Heart right ventricle (tissue), 16 donors: ENCODE results near the gene NCAN. TPM values are rescaled to one million over a fixed set of nuclear protein-coding genes. Genes with fewer than 3 reads are reported as not detected.

ENCODE experiments used
- ATAC-seq, 8 donors: fragments of 200-7000 bp; cut with Tn5 transposase; one replicate each; pipeline ENCODE4 v1.9.1; 2020; ENCODE audit warnings: mild to moderate bottlenecking in 8 of 8, moderate library complexity in 8 of 8, moderate number of reproducible peaks in 1 of 8
- DNase-seq, 2 donors: peaks; one replicate each; pipeline ENCODE4 v3.0.0-alpha.2; 2020
- H3K27ac ChIP-seq, 10 donors: fragments of 200-600 bp; sonication (generic) in 2 of 10; one replicate each; pipeline versions ENCODE4 v1.5.0 to v1.8.0; 2020 to 2022; ENCODE audit warnings: mild to moderate bottlenecking in 3 of 10
- H3K27me3 ChIP-seq, 7 donors: fragments of 200-600 bp; one replicate each; pipeline ENCODE4 v1.8.0; 2021 to 2022; ENCODE audit warnings: mild to moderate bottlenecking in 2 of 7
- H3K36me3 ChIP-seq, 9 donors: fragments of 200-600 bp; sonication (generic) in 1 of 9; one replicate each; pipeline versions ENCODE4 v1.5.0 to v1.8.0; 2020 to 2022; ENCODE audit warnings: mild to moderate bottlenecking in 2 of 9
- H3K4me1 ChIP-seq, 9 donors: fragments of 200-600 bp; sonication (generic) in 1 of 9; one replicate each; pipeline versions ENCODE4 v1.5.0 to v1.8.0; 2020 to 2022; ENCODE audit warnings: mild to moderate bottlenecking in 4 of 9
- H3K4me3 ChIP-seq, 10 donors: fragments of 200-600 bp; sonication (generic) in 2 of 10; one replicate each; pipeline versions ENCODE4 v1.5.0 to v1.8.0; 2020 to 2022; ENCODE audit warnings: mild to moderate bottlenecking in 7 of 10, moderate library complexity in 2 of 10
- H3K9me3 ChIP-seq, 11 donors: fragments of 200-600 bp in 10 of 11; sonication (generic) in 2 of 11; one replicate each; pipeline versions ENCODE4 v1.5.0 to v1.8.0; 2013 to 2022; ENCODE audit warnings: mild to moderate bottlenecking in 2 of 11, control low read depth in 1 of 11, moderate library complexity in 1 of 11
- WGBS, 2 donors: extraction: QIAGEN DNeasy Blood & Tissue Kit; methylation state at CpG; one replicate each; pipeline ENCODE4 v1.1.7; 2013; ENCODE audit warnings: inconsistent platforms in 1 of 2; 5-methylcytosine and 5-hydroxymethylcytosine counted together
- intact Hi-C, 10 donors: fragments of 100-400 bp; cut with DNase I; formaldehyde crosslinking; loops; one replicate each; pipeline versions ENCODE4 v1.11.1 to v1.14.2; 2022
- polyA plus RNA-seq, 2 donors: library from polyadenylated mRNA; stranded (reverse); fragments of 200-250 nt; gene quantifications; one replicate each; pipeline ENCODE4 v1.2.3, GENCODE V29; 2013
- total RNA-seq, 10 donors: library from RNA; stranded (reverse); fragmentation: NEBNext Ultra II Directional in 3 of 10; extraction: Animal tissue kit (Norgen Biotek cat#: 25700) in 3 of 10; gene quantifications; one replicate each; pipeline versions ENCODE4 v1.2.1 to v1.2.4, GENCODE V29; 2021 to 2023
- TF ChIP-seq, protein P1 (sequence below), 9 donors: fragments of 200-600 bp; sonication (generic) in 2 of 9; IDR thresholded peaks; one replicate each; pipeline versions ENCODE4 v1.5.0 to v1.8.0; 2021 to 2022; ENCODE audit warnings: antibody characterized with exemption in 9 of 9, mild to moderate bottlenecking in 5 of 9, moderate library complexity in 1 of 9
- donor health status: Arrhythmogenic right ventricular cardiomyopathy.
- donor health status: ischemic (EF 13 %, LVEDD 7.1; RV severe dilation, severe dysfunction).
- donor health status: healthy with polysubstance abuse.
- donor health status: DM: no; HTN: yes; CAD: no.
- donor health status: DM: no; HTN: no; CAD: no.
- donor health status: ischemic (EF 25% LVEDD 6.9; RV normal size, moderate dysfunction).
- donor health status: ischemic (EF 25% LVEDD 5.7; RV mildly dilated, moderate dysfunction).
- donor health status: healthy.
- donor health status: DM: yes; HTN: yes; CAD: no.
- donor health status: Ischemic cardiomyopathy.
- donor health status: ischemic (EF 35%, LVEDD 5.7; RV mildly dilated, moderate dysfunction).
- donor health status: nonischemic (EF 11% LVEDD 7.7; RV severe dilation, severe dysfunction).
- donor health status: DM: yes; HTN: yes; CAD: no.
- donor health status: PGD.
- donor health status: ischemic (EF 29% LVEDD 5.4; RV normal size, mild dysfunction).
- donor health status: nonischemic (EF 23%, LVEDD 6.1; RV moderate dilation, normal function).

NCAN gene
- total and polyA plus RNA-seq, 12 donors: not detected

DNA sequence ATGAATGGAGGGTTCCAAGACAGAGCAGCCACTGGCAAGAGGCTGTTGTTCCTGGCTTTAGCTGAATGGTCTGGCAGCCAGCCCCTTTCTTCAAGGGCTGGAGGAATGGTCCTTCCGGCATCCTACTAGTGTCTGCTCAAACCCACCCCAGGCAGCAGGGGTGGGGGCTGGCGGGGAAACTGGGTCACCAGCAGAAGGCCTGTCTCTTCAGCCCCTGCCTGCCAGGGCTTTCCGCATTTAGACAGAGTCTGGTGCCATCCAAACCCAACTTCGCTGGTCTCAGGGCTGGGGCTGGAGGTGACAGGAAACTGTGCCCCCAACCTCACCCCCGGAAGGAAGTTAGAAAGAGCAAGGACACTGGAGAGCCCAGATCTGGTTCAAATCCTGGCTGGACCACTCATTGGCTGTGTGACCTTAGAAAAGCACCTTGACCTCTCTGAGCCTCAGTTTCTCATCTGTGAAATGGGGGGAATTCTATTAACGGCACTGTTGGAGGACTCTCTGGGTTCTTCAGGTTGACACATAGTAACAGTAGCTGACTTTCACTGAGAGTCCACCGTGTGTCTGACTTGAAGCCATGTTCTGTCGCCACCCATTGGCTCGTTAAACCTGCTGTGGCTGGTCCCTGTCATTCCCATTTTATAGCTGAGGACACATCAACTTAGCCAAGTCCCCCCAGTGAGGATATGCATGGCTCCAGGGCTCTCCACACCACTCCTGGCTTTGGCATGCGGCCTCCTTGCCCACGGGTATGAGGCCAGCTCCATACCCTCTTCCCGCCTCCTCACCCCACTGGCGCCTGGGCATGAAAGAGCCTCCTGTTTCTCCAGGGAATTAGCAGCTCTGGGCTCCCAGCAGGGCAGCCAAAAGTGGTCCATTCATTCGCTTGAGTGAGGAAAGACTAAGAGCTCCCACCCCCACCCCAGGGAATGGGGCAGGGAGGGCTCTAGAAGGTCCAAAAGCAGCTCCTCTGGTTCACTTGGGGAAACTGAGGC lies 6.0 kb upstream of the NCAN start:
- WGBS, 2 donors: 38 to 47% methylated on average over 14 of the region's 14 CpGs
- intact Hi-C loops: no loop called here
- Histone ChIP-seq H3K27ac (no peak overlapping the region), H3K27me3 (peaks cover 0 to 37% (median 29%) of the 10 kb centered on the region in 7 donors), H3K36me3 (peaks cover 0 to 16% (median 0%) of the 10 kb centered on the region in 9 donors), H3K4me3 (no peak overlapping the region), H3K4me1 (peaks cover 4 to 15% (median 10%) of the 10 kb centered on the region in 9 donors), H3K9me3 (no peaks in the 10 kb centered on the region)
- ATAC-seq (no peak), DNase-seq (no peak)
- TF ChIP-seq, protein P1, sequence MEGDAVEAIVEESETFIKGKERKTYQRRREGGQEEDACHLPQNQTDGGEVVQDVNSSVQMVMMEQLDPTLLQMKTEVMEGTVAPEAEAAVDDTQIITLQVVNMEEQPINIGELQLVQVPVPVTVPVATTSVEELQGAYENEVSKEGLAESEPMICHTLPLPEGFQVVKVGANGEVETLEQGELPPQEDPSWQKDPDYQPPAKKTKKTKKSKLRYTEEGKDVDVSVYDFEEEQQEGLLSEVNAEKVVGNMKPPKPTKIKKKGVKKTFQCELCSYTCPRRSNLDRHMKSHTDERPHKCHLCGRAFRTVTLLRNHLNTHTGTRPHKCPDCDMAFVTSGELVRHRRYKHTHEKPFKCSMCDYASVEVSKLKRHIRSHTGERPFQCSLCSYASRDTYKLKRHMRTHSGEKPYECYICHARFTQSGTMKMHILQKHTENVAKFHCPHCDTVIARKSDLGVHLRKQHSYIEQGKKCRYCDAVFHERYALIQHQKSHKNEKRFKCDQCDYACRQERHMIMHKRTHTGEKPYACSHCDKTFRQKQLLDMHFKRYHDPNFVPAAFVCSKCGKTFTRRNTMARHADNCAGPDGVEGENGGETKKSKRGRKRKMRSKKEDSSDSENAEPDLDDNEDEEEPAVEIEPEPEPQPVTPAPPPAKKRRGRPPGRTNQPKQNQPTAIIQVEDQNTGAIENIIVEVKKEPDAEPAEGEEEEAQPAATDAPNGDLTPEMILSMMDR (IDR thresholded peaks at IDR 0.05): no peak

DNA sequence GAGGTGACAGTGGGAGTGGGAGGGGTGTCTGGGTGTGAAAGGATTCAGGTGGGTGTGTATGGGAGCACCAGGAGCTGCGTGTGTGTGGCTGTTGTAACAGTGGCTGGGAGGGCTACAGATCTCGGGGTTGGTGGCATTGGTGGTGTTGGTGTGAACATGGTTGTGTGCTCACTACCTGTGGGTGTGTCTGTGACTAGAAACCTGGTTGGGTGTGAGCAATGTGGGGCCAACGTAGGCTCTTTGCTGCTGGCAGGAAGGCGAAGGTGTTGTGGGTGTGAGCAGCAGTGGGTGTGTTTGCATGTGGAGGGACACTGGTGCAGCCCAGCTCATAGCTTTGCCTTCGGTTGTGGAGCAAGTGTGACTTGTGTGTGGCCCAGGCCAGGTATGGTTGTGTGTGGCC lies 4.8 kb upstream of the NCAN start:
- H3K27ac ChIP-seq: no peak overlapping the region
- TF ChIP-seq, protein P1 (IDR thresholded peaks at IDR 0.05): no peak
- DNase-seq: no peak
- ATAC-seq: no peak
- H3K4me3 ChIP-seq: no peak overlapping the region
- peaks cover 0 to 4% (median 0%) of the 10 kb centered on the region in 9 donors for H3K36me3 ChIP-seq
- H3K9me3 ChIP-seq: no peaks in the 10 kb centered on the region
- H3K27me3 ChIP-seq: peaks cover 0 to 49% (median 41%) of the 10 kb centered on the region in 7 donors
- H3K4me1 ChIP-seq: peaks cover 4 to 15% (median 10%) of the 10 kb centered on the region in 9 donors
- WGBS, 2 donors: 60 to 61% methylated on average over 5 of the region's 5 CpGs
- intact Hi-C loops: no loop called here

DNA sequence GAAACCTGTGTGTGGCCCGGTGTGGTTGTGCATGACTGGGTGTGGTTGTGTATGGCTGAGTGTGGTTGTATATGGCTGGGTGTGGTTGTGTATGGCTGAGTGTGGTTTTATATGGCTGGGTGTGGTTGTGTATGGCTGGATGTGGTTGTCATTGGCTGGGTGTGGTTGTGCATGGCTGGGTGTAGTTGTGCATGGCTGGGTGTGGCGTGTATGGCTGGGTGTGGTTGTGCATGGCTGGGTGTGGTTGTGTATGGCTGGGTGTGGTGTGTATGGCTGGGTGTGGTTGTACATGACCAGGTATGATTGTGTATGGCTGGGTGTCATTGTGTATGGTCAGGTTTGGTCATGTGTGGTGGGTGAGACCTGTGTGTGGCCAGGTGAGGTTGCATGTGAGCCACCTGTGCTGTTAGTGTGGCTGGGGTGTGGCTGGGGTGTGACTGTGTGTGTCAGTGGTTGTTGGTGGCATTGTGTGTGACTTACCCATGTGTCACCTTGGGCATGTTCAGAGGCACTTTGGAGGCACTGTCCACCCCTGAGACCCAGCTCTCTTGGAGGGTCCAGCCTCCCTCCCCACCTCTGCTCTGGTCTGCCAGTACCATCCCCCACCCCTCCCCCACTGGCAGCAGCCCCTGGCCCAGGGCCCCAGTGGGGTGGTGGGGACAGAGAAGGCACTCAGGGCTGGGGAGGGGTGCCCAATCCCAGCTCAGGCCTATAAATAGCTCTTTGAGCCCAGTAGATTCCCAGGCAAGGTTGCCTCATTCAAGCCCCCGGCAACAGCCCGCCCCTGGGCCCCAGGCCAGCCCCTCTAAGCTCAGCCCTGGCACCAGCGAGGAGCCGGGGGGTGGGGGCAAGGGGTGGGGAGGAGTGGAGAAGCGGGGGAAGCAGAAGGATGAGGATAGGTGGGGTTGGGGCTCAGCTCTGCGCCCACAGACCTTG lies 3.9 kb upstream of the NCAN start:
- peaks cover 0 to 59% (median 51%) of the 10 kb centered on the region in 7 donors for H3K27me3 ChIP-seq
- no peak overlapping the region for H3K27ac ChIP-seq
- TF ChIP-seq, protein P1 (IDR thresholded peaks at IDR 0.05): no peak
- no peak overlapping the region for H3K4me3 ChIP-seq
- H3K9me3 ChIP-seq: no peaks in the 10 kb centered on the region
- DNase-seq: no peak
- intact Hi-C loops: no loop called here
- 53 to 57% methylated on average over 8 of the region's 8 CpGs for WGBS, 2 donors
- ATAC-seq: no peak
- H3K36me3 ChIP-seq: no peaks in the 10 kb centered on the region
- peaks cover 0 to 6% (median 2%) of the 10 kb centered on the region in 9 donors for H3K4me1 ChIP-seq

DNA sequence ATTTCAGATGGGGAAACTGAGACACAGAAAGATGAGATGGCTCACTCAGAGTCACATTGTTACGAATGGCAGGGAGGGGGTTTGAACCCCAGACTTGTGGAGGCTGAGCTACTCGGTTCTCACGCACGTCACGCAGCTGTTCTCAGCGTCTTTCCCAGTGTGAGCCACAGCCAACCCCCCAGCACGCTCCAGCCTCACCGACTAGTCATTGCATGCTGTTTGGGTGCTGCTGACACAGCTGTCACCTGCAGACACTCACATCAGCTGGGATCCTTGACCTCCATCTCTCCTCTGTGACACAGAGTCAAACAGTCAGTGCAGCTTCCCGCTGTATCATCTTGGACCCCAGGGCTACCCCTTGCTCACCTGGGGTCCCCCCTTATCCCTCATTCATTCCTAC lies 2.4 kb upstream of the NCAN start:
- 56 to 58% methylated on average over 9 of the region's 9 CpGs for WGBS, 2 donors
- H3K9me3 ChIP-seq: no peaks in the 10 kb centered on the region
- no peak for DNase-seq
- intact Hi-C loops: no loop called here
- TF ChIP-seq, protein P1 (IDR thresholded peaks at IDR 0.05): no peak
- no peaks in the 10 kb centered on the region for H3K36me3 ChIP-seq
- peaks cover 0 to 72% (median 63%) of the 10 kb centered on the region in 7 donors for H3K27me3 ChIP-seq
- H3K27ac ChIP-seq: no peak overlapping the region
- H3K4me3 ChIP-seq: no peak overlapping the region
- H3K4me1 ChIP-seq: no peaks in the 10 kb centered on the region
- no peak for ATAC-seq
